ENCODE data around the gene PSMD9.
"Not testable (repeated sequence)": the region's sequence is repeated elsewhere in the genome, so short reads cannot be mapped to it uniquely, and the experiment has no call there.

PSMD9 gene, protein sequence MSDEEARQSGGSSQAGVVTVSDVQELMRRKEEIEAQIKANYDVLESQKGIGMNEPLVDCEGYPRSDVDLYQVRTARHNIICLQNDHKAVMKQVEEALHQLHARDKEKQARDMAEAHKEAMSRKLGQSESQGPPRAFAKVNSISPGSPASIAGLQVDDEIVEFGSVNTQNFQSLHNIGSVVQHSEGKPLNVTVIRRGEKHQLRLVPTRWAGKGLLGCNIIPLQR
- total RNA-seq, result 2.5 to 9.8 (median 5.0) reads per million in 17 experiments

DNA sequence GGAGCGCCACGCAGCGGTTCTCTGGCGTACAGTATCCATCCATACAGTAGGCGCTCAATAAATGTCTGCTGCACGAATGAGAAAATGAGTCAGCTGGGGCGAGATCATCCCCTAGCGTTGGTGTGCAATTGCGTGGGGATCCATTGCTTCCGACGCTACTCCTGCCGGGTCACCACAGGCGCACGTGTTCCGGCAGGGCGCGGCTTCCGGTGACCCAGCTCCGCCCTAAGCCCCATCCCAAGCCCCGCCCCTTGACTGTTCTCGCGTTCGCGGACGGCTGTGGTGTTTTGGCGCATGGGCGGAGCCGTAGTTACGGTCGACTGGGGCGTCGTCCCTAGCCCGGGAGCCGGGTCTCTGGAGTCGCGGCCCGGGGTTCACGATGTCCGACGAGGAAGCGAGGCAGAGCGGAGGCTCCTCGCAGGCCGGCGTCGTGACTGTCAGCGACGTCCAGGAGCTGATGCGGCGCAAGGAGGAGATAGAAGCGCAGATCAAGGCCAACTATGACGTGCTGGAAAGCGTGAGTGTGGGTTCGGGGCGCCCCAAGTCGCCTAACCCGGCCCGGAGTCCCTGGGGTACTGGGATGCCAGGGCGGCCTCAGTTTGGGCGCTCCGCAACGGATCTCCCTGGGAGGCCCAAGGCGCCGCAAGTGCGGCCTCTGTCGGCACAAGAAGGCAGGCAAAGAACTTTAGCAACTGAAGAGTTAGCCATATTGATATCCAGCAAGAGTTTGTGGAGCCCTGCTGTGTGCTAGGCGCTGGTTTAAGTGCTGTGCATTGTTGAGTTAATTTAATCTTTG lies at the start of gene PSMD9:
Gene PSMD9 (plus strand): TSS at position 313 of the 796 bp plus-strand sequence. CDS start 67 bp downstream, at position 380.
- peak; percentile 99 for DNase-seq

- peak; percentile 100 for DNase-seq
These were observed 49.2 kb upstream of the PSMD9 start for GRCh38 chr12:121839106-121839992.

DNA sequence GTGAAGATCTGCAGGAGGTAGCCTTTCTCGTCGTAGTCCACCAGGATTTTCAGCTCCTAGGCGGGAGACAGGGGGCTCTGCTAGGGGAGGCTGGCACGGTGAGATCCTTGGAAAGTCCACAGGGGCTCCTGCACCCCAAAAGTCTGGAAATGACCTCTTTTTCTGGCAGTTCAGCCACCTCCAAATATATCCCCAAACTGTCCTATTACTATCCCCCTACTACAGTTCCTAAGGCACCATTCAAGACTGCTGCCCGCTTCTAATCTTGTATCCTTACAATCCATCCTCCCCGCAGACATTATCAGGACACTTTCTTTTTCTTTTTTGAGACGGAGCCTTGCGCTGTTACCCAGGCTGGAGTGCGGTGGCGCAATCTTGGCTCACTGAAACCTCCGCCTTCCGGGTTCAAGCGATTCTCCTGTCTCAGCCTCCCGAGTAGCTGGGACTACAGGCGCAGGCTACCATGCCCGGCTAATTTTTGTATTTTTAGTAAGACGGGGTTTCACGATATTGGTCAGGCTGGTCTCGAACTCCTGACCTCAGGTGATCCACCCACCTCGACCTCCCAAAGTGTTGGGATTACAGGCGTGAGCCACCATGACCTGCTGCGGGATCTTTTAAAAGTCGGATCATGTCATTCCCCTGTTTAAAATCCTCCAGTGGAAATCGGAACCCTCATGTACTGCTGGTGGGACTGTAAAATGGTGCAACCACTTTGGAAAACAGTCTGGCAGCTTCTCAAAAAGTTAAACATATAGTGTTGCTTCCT lies 48.4 kb upstream of the PSMD9 start:
- peak; percentile 4 to 38 (median 24) for DNase-seq

DNA sequence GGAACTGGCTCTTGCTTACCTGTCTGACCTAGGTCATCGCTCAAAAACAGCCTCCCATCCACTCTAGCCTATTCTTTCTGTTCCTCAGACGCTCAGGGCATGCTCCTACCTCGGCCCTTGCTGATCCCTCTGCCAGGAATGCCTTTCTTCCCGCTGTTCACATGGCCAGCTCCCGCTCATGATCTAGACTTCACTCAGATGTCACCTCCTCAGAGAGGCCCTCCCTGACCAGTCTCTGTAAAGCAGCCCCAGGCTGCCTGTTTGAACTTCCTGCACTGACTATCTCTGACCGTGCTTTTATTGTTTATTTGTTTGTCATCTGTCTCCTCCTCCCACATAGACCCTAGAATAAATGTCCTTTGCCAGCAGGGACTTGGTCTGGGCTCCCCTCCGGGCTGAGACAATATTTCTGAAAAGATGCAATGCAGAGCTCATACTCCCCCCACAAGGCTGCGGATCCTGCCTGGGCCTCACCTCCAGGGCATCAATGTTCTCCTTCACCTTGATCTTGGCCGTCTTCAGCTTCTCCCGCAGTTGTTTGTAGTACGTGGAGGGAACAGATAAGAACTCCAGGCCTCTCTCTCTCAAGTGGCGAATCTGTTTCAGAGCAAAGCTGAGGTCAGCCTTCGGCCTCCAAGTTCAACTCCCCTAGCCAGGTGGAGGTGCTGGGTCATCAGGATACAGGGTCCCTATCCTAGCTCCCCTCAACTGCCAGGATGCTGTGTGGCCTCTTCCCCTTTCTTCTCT lies 45.2 kb upstream of the PSMD9 start:
- no peak for DNase-seq

DNA sequence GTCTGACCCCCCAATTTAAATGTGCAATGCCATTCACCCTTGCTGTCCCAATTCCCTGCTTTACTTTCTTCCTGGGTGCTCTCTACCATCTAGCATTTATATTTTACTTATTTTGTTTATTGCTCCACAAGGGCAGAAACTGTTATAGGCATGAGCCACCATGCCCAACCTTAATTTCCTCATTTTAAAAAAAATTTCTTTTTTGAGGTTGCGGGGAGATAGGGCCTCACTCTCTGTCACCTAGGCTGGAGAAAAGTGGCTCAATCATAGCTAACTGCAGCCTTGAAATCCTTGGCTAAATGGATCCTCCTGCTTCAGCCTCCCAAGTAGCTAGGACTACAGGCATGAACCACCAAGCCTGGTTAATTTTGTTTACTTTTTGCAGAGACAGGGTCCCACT lies 42.9 kb upstream of the PSMD9 start:
- DNase-seq, result peak in 1 of 4 experiments; percentile 28

- DNase-seq, result no peak
These were observed 39.4 kb upstream of the PSMD9 start for GRCh38 chr12:121849211-121849610.

DNA sequence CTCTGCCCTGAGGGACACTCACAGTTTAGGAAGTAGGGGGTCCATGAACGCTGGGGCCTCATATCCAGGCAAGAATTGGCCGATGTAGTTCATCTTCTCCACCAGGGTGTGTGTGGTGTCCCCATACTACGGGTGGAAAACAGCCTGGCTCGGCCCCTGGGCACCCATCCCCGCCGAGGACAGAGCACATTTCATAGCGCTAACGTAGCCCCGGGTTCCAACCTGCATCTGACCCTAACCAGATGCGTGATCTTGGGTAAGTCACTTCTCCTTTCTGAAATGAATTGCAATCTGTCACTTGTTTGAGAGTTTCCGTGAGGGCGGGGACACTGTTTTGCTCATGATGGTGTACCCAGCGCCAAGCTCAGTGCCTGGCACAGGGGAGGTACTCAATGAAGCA lies 38.9 kb upstream of the PSMD9 start:
- peak; percentile 13 to 59 (median 46) for DNase-seq

DNA sequence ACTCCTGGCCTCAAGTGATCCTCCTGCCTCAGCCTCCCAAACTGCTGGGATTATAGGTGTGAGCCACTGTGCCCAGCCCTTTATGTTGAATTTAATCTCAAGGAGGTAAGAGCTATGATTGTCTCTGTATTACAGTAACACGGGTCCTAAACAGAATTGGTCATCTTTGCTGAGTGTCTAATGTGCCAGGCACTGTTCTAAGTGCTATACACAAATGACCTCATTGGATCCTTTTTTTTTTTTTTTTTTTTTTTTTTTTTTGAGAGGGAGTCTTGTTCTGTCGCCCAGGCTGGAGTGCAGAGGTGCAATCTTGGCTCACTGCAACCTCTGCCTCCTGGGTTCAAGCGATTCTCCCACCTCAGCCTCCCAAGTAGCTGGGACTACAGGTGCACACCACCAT lies 36.2 kb upstream of the PSMD9 start:
- not testable (repeated sequence) for DNase-seq

GRCh38 chr12:121857322-121858246 lies 31.0 kb upstream of the PSMD9 start:
- DNase-seq, result peak in 3 of 4 experiments; percentile 24 to 34 (median 31)

GRCh38 chr12:121858318-121858661 lies 30.3 kb upstream of the PSMD9 start:
- DNase-seq, result no peak

DNA sequence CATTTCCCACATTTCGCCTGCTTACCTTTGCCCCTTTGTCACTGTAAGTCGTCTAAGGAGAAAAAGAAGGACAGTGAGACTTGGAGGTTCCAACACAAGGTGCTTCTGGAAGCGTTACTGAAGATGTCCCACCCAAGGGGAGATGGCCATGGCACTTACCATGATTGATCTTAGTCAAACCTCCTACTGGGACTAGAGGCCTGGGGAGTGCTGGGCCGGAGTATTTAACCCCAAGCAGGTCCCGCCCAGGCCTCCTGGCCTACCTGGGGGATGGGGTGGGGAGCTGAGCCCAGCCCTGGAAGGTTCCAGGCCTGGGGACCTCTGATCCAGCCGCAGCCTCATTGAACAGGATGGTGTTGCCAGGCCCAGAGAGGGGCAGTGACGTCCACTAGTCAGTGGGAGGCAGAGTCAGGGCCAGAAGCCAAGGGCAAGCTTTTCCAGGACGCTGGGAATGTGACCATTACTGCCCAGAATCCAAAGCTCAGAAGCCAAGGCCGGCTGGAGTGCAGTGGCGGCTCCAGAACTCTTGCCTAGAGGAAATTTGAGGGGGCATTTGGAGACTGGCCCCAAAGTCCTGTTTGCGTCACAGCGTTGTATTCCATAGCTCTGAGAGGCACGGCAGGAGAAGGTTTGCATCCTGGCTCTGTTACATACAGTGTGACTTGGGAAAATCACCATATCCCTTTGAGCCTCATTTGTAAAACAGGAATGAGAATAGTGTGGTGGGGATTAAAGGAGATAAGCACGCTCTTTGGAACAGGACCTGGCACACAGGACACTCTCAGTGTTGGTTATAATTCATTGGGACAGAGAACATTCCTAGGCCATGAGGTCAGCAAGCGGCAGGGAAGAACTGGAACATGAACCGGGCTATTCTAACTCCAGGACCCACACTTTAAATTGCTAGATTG lies 29.7 kb upstream of the PSMD9 start, which contains the start of gene HPD:
Gene HPD (minus strand): TSS at position 198 of the 911 bp plus-strand sequence. CDS start 36 bp downstream, at position 162.
- DNase-seq, result no peak

DNA sequence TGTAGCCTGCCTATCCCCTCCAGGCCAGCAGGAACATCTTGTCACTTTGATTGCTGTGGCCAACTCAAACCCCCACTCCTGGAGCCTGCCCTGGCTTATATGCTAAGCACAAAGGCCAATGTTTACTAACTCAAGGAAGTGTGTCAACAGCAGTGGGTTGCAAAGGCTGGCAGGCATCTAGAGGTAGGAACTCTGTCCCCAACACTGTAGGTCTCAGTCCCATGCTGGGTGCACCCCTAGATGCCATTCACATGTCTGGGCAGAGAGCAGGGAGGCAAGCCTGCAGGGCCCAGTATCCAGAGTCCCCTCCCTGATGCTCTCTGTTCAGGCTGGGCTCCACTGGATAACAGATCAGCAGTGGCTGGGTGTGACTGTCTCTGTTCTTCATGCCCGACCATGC lies 28.3 kb upstream of the PSMD9 start:
- DNase-seq, result no peak

GRCh38 chr12:121860699-121861098 lies 27.9 kb upstream of the PSMD9 start:
- not testable (repeated sequence) for DNase-seq

GRCh38 chr12:121861636-121862254 lies 26.8 kb upstream of the PSMD9 start:
- DNase-seq, result no peak

DNA sequence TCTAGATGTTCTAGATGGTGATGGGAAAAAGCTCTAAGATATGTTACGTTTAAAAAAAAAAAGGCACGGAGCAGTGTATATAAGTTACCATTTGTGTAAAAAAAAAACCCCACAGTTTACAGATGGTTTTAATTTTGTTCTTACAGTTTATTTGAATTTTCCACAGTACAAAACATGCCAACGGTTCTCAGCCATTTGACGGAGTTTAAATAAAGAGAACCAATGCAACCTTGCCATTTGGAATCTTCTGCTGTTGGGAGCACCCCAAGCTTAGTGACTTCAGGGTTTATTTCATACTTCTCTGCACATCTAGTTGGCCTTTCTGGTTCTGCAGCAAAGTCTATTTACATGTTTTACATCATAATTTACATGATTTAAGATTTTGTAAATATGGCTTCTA lies 22.3 kb upstream of the PSMD9 start:
- no peak for DNase-seq

GRCh38 chr12:121869229-121869628 lies 19.4 kb upstream of the PSMD9 start:
- not testable (repeated sequence) for DNase-seq

- DNase-seq, result no peak
These were observed 17.1 kb upstream of the PSMD9 start for GRCh38 chr12:121871467-121871866.

- no peak for DNase-seq
These were observed 15.9 kb upstream of the PSMD9 start for GRCh38 chr12:121872546-121873215.
